Measurements from ENCODE around the gene TMEM222. TPM values are rescaled to one million over a fixed set of nuclear protein-coding genes. Genes with fewer than 3 reads are reported as not detected.
"Not testable (repeated sequence)": the region's sequence is repeated elsewhere in the genome, so short reads cannot be mapped to it uniquely, and the experiment has no call there.

The TMEM222 gene, protein sequence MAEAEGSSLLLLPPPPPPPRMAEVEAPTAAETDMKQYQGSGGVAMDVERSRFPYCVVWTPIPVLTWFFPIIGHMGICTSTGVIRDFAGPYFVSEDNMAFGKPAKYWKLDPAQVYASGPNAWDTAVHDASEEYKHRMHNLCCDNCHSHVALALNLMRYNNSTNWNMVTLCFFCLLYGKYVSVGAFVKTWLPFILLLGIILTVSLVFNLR
- total RNA-seq = 10 to 100 TPM; 17.3 to 27.1 (median 23.7) TPM

- DNase-seq (ENCODE audit: low spot score) = peak; percentile 91
- TF ChIP-seq, protein P1, sequence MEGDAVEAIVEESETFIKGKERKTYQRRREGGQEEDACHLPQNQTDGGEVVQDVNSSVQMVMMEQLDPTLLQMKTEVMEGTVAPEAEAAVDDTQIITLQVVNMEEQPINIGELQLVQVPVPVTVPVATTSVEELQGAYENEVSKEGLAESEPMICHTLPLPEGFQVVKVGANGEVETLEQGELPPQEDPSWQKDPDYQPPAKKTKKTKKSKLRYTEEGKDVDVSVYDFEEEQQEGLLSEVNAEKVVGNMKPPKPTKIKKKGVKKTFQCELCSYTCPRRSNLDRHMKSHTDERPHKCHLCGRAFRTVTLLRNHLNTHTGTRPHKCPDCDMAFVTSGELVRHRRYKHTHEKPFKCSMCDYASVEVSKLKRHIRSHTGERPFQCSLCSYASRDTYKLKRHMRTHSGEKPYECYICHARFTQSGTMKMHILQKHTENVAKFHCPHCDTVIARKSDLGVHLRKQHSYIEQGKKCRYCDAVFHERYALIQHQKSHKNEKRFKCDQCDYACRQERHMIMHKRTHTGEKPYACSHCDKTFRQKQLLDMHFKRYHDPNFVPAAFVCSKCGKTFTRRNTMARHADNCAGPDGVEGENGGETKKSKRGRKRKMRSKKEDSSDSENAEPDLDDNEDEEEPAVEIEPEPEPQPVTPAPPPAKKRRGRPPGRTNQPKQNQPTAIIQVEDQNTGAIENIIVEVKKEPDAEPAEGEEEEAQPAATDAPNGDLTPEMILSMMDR (IDR thresholded peaks at IDR 0.05) = no peak
- ATAC-seq (ENCODE audit: low FRiP score) = peak; percentile 99
Observed at GRCh38 chr1:27321813-27322568, at the start of gene TMEM222. Gene TMEM222, plus strand, starts transcription at chr1:27322163. Its CDS starts 35 bp downstream, at chr1:27322198.

DNA sequence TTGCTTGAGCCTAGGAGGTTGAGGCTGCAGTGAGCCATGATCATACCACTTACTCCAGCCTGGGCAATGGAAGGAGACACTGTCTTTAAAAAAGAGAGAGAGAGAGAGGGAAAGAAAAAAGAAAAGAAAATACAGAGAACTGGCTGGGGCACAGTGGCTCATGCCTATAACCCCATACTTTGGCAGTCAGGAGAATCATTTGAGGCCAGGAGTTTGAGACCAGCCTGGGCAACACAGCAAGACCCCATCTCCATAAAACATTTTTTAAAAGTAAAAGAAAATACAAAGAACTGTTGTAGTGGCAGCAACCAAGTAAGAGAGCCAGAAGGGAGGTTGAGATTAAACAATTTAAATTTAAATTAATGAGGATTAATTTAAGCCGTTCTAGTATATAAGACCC, 47.8 kb upstream of the TMEM222 start:
- TF ChIP-seq, protein P1 (IDR thresholded peaks at IDR 0.05) = no peak
- no peak for DNase-seq (ENCODE audit: low spot score)

DNA sequence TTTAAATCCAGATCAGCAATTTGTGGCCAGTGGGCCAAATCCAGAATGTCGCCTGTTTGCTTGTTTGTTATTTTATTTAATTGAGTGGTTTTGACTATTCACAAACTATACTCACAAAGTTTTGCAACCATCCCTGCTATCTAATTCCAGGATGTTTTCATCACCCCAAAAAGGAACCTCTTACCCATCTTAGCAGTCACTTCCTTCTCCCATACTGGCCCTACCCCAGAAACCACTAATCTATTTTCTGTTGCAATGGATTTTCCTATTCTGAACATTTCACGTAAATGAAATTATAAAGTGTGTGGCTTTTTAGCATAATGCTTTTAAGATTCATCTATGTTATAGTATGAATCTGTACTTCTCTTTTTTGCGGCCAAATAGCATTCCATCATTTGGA, 46.3 kb upstream of the TMEM222 start:
- TF ChIP-seq, protein P1 (IDR thresholded peaks at IDR 0.05) = no peak
- no peak for ATAC-seq (ENCODE audit: low FRiP score)
- no peak for DNase-seq (ENCODE audit: low spot score)

More for the DNA sequence above, 47.8 kb upstream of the TMEM222 start:
- no peak for ATAC-seq (ENCODE audit: low FRiP score)

- TF ChIP-seq, protein P1 (IDR thresholded peaks at IDR 0.05) = peak in 1 of 3 donors; percentile 29
Observed at GRCh38 chr1:27284425-27285273, 37.3 kb upstream of the TMEM222 start.

GRCh38 chr1:27285274-27285660, 36.7 kb upstream of the TMEM222 start:
- DNase-seq (ENCODE audit: low spot score) (no peak), ATAC-seq (ENCODE audit: low FRiP score) (no peak)
- TF ChIP-seq, protein P1 (IDR thresholded peaks at IDR 0.05) = no peak

More at GRCh38 chr1:27284425-27285273, 37.3 kb upstream of the TMEM222 start:
- DNase-seq (ENCODE audit: low spot score) = peak; percentile 100
- ATAC-seq (ENCODE audit: low FRiP score) = peak; percentile 71

DNA sequence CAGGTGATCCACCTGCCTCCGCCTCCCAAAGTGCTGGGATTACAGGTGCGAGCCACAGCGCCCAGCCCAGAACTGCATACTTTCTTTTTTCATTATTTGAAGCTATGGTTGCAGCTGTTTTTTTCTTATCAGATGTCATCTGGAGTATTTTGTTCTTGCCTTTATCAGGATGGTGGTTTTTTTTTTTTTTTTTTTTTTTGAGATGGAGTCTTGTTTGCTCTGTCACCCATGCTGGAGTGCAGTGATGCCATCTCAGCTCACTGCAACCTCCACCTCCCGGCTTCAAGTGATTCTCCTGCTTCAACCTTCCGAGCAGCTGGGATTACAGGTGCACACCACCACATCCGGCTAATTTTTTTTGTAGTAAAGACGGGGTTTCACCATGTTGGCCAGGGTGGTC, 36.1 kb upstream of the TMEM222 start:
- DNase-seq (ENCODE audit: low spot score); ATAC-seq (ENCODE audit: low FRiP score): not testable (repeated sequence)

DNA sequence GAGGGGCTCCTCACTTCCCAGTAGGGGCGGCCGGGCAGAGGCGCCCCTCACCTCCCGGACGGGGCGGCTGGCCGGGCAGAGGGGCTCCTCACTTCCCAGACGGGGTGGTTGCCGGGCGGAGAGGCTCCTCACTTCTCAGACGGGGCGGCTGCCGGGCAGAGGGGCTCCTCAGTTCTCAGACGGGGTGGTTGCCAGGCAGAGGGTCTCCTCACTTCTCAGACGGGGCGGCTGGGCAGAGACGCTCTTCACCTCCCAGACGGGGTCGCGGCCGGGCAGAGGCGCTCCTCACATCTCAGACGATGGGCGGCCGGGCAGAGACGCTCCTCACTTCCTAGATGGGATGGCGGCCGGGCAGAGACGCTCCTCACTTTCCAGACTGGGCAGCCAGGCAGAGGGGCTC, 32.8 kb upstream of the TMEM222 start:
- ATAC-seq (ENCODE audit: low FRiP score); DNase-seq (ENCODE audit: low spot score): not testable (repeated sequence)

Measured in omental fat pad (tissue), 4 donors.